SK-N-SH (cell line): Measurements from ENCODE around the gene ANKS6. TPM values are rescaled to one million over a fixed set of nuclear protein-coding genes. Genes with fewer than 3 reads are reported as not detected.

Experiments
- CTCF ChIA-PET: fragments of 300-600, 350-600 bp; formaldehyde crosslinking; extraction: SDS; loops from one replicate; lab custom pipeline; 2021; lab: Yijun Ruan, JAX
- POLR2A ChIA-PET: fragments of 350-600 bp; sonication (Branson Sonifier 250); formaldehyde crosslinking; extraction: SDS; loops from one replicate; lab custom pipeline; 2020; ENCODE audit warnings: antibody characterized with exemption, inconsistent platforms; lab: Yijun Ruan, JAX
- DNase-seq: peaks from one replicate; pipeline ENCODE4 v3.0.0; 2012
- H2AFZ ChIP-seq: fragments of 200-600 bp; sonication (generic); 2 replicates; pipeline ENCODE4 v1.8.1; 2016; ENCODE audit warnings: antibody characterized with exemption, mild to moderate bottlenecking, low read depth
- H3F3A ChIP-seq: fragments of 200-600 bp; sonication (generic); replicated peaks from 2 replicates; pipeline ENCODE3; 2016; ENCODE audit warnings: antibody characterized with exemption, mild to moderate bottlenecking; ENCODE audit not compliant: insufficient read depth
- H3K27ac ChIP-seq, 2 experiments: fragments of 200-500 bp in 1 of 2; fragments of 200-600 bp in 1 of 2; sonication (Bioruptor generic) in 1 of 2; sonication (generic), shearing (Covaris generic) in 1 of 2; 2 replicates each; pipeline versions ENCODE4 v1.5.1 to v1.6.1; 2014 to 2016; ENCODE audit warnings: low read depth in 2 of 2, inconsistent platforms in 1 of 2, low read length in 1 of 2, mild to moderate bottlenecking in 1 of 2, mixed read lengths in 1 of 2
- H3K27me3 ChIP-seq: fragments of 200-600 bp; sonication (generic), shearing (Covaris generic); 2 replicates; pipeline ENCODE4 v1.6.1; 2016; ENCODE audit warnings: mixed run types; ENCODE audit not compliant: insufficient read depth
- H3K36me3 ChIP-seq, 2 experiments: fragments of 200-500 bp in 1 of 2; fragments of 200-600 bp in 1 of 2; sonication (Bioruptor generic) in 1 of 2; sonication (generic) in 1 of 2; replicated peaks in 1 of 2; 2 replicates each; pipeline versions ENCODE3 to v1.5.1; 2014 to 2016; ENCODE audit warnings: low read length in 1 of 2, mild to moderate bottlenecking in 1 of 2; ENCODE audit not compliant: insufficient read depth in 2 of 2, control insufficient read depth in 1 of 2
- H3K4me1 ChIP-seq, 2 experiments: fragments of 200-500 bp in 1 of 2; fragments of 200-600 bp in 1 of 2; sonication (Bioruptor generic) in 1 of 2; sonication (generic), shearing (Covaris generic) in 1 of 2; 2 replicates each; pipeline versions ENCODE4 v1.5.1 to v1.6.1; 2014 to 2016; ENCODE audit warnings: low read depth in 1 of 2, low read length in 1 of 2, mixed run types in 1 of 2; ENCODE audit not compliant: insufficient read depth in 2 of 2, control insufficient read depth in 1 of 2
- H3K4me2 ChIP-seq: fragments of 200-600 bp; sonication (generic), shearing (Covaris generic); 2 replicates; pipeline ENCODE4 v1.6.1; 2017; ENCODE audit warnings: mixed run types
- H3K4me3 ChIP-seq, 2 experiments: fragments of 200-500 bp in 1 of 2; fragments of 200-600 bp in 1 of 2; sonication (Bioruptor generic) in 1 of 2; sonication (generic), shearing (Covaris generic) in 1 of 2; 2 replicates each; pipeline versions ENCODE4 v1.5.1 to v1.8.1; 2014 to 2016; ENCODE audit warnings: low read depth in 2 of 2, inconsistent platforms in 1 of 2, low read length in 1 of 2, mild to moderate bottlenecking in 1 of 2, mixed read lengths in 1 of 2, moderate library complexity in 1 of 2
- H3K79me2 ChIP-seq: fragments of 200-600 bp; sonication (generic); 2 replicates; pipeline ENCODE4 v1.8.1; 2017; ENCODE audit warnings: mild to moderate bottlenecking; ENCODE audit not compliant: insufficient read depth
- H3K9ac ChIP-seq: fragments of 200-600 bp; sonication (generic); 2 replicates; pipeline ENCODE4 v1.6.1; 2017; ENCODE audit warnings: mixed run types
- H3K9me2 ChIP-seq: fragments of 200-600 bp; sonication (generic); 2 replicates; pipeline ENCODE4 v1.6.1; 2017; ENCODE audit warnings: mixed run types
- H3K9me3 ChIP-seq: fragments of 200-600 bp; sonication (generic); 2 replicates; pipeline ENCODE4 v1.6.1; 2017; ENCODE audit warnings: mixed run types, mild to moderate bottlenecking, moderate library complexity
- H4K20me1 ChIP-seq: fragments of 200-600 bp; sonication (generic); 2 replicates; pipeline ENCODE4 v1.6.1; 2017; ENCODE audit warnings: mild to moderate bottlenecking, mixed run types; ENCODE audit not compliant: insufficient read depth
- ELF1 ChIP-seq: IDR thresholded peaks from 2 replicates; pipeline ENCODE4 v1.4.0; 2012
- EP300 ChIP-seq, 2 experiments: IDR thresholded peaks; 2 replicates each; pipeline versions ENCODE4 v1.4.0 to v1.6.1; 2012; ENCODE audit warnings: borderline replicate concordance in 1 of 2, low read depth in 1 of 2, low read length in 1 of 2
- FOSL2 ChIP-seq: IDR thresholded peaks from 2 replicates; pipeline ENCODE4 v1.4.0; 2012; ENCODE audit warnings: low read depth, mild to moderate bottlenecking, moderate library complexity, borderline replicate concordance
- FOXM1 ChIP-seq: IDR thresholded peaks from 2 replicates; pipeline ENCODE4 v1.4.0; 2012; ENCODE audit warnings: low read depth, mild to moderate bottlenecking
- GABPA ChIP-seq: IDR thresholded peaks from 2 replicates; pipeline ENCODE4 v1.4.0; 2012; ENCODE audit warnings: low read depth, mild to moderate bottlenecking
- GATA2 ChIP-seq: sonication (generic); formaldehyde crosslinking; IDR thresholded peaks from 2 replicates; pipeline ENCODE4 v1.5.0; 2020; ENCODE audit warnings: mild to moderate bottlenecking, missing genetic modification reagents
- JUND ChIP-seq: IDR thresholded peaks from 2 replicates; pipeline ENCODE4 v1.4.0; 2012
- POLR2AphosphoS5 ChIP-seq: IDR thresholded peaks from 2 replicates; pipeline ENCODE4 v1.6.1; 2012; ENCODE audit warnings: low read depth, low read length
- RAD21 ChIP-seq: IDR thresholded peaks from 2 replicates; pipeline ENCODE4 v1.6.1; 2012; ENCODE audit warnings: mild to moderate bottlenecking, low read length
- RCOR1 ChIP-seq: fragments of 150-350 bp; IDR thresholded peaks from 2 replicates; pipeline ENCODE4 v1.6.1; 2017; ENCODE audit warnings: antibody characterized with exemption, low read length
- REST ChIP-seq: IDR thresholded peaks from 2 replicates; pipeline ENCODE4 v1.6.1; 2012; ENCODE audit warnings: mild to moderate bottlenecking, low read depth, low read length, moderate library complexity
- RFX5 ChIP-seq: IDR thresholded peaks from 2 replicates; pipeline ENCODE4 v1.6.1; 2012; ENCODE audit warnings: mild to moderate bottlenecking, improper control_type of control experiment, low read length
- SIN3A ChIP-seq: IDR thresholded peaks from 2 replicates; pipeline ENCODE4 v1.6.1; 2012; ENCODE audit warnings: low read depth, mild to moderate bottlenecking, low read length, moderate library complexity, borderline replicate concordance
- TAF1 ChIP-seq: IDR thresholded peaks from 2 replicates; pipeline ENCODE4 v1.6.1; 2012; ENCODE audit warnings: low read depth, mild to moderate bottlenecking, low read length, moderate library complexity, borderline replicate concordance
- TCF12 ChIP-seq: IDR thresholded peaks from 2 replicates; pipeline ENCODE4 v1.4.0; 2012
- USF2 ChIP-seq: fragments of 150-350 bp; IDR thresholded peaks from 2 replicates; pipeline ENCODE4 v1.6.1; 2017; ENCODE audit warnings: antibody characterized with exemption, low read length, low read depth, borderline replicate concordance
- YY1 ChIP-seq: IDR thresholded peaks from 2 replicates; pipeline ENCODE4 v1.4.0; 2012; ENCODE audit warnings: low read depth, mild to moderate bottlenecking
- WGBS: methylation state at CpG from one replicate; pipeline ENCODE4 v1.1.6; 2017; ENCODE audit warnings: low lambda C conversion rate; 5-methylcytosine and 5-hydroxymethylcytosine counted together
- polyA plus RNA-seq, 3 experiments: library from polyadenylated mRNA; depleted of rRNA; stranded (reverse); fragments of >200 nt; gene quantifications; 2 replicates each; pipeline ENCODE4 v1.2.3, GENCODE V29; 2012
- TF ChIP-seq, protein P1 (sequence below): IDR thresholded peaks from 2 replicates; pipeline ENCODE4 v1.4.0; 2012; ENCODE audit warnings: low read depth, borderline replicate concordance
- TF ChIP-seq, protein P2 (sequence below): IDR thresholded peaks from 2 replicates; pipeline ENCODE4 v1.4.0; 2012; ENCODE audit warnings: low read depth
- TF ChIP-seq, protein P3 (sequence below): fragments of 200-600 bp; sonication (generic); IDR thresholded peaks from 2 replicates; pipeline ENCODE4 v1.6.1; 2017; ENCODE audit warnings: antibody characterized with exemption, mild to moderate bottlenecking, moderate library complexity

ANKS6 gene
- polyA plus RNA-seq, 1 of the 3 experiments (the other 2 are of a cell fraction): 29.3 TPM

DNA sequence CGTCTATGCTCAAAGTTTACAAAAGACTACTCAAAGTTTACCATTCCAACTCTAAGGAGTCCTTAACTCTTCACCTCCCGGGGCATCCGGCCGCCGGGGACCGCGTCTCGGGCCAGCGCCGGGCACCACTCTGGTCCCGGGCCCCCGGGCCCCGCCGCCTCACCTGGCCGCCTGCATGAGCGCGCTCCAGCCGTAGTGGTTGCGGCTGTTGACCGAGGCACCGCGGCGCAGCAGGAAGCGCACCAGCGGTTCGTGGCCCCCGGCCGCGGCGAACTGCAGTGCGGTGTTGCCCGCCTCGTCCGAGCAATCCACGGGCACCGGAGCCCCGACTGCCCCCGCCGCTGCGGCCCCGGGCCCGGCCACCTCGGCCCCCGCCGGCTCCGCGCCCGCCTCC, 388 bp downstream of the ANKS6 start:
- H3K9me2 ChIP-seq: no peaks in the 10 kb centered on the region
- WGBS: 3% methylated on average over 18 of the region's 48 CpGs
- peak overlapping the region; percentile 56; the same call in 1 of the 2 replicates for H3K9ac ChIP-seq
- TF ChIP-seq POLR2AphosphoS5 (no peak), YY1 (no peak), JUND (no peak), RAD21 (no peak), FOXM1 (no peak), ELF1 (no peak), GABPA (no peak), RCOR1 (no peak), TCF12 (no peak), SIN3A (no peak)
- TF ChIP-seq, protein P1, sequence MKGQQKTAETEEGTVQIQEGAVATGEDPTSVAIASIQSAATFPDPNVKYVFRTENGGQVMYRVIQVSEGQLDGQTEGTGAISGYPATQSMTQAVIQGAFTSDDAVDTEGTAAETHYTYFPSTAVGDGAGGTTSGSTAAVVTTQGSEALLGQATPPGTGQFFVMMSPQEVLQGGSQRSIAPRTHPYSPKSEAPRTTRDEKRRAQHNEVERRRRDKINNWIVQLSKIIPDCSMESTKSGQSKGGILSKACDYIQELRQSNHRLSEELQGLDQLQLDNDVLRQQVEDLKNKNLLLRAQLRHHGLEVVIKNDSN: no peak
- TF ChIP-seq, all 33 proteins: peak for 0
- H3K4me1 ChIP-seq: peaks cover 3 to 10% of the 10 kb centered on the region in 2 experiments; a peak in 1 of 4 replicates
- CTCF ChIA-PET: interaction anchor here (0.6 to 2.9 kb wide), 4 partner anchors 9 to 480 kb away, joined by 3 to 17 read pairs (median 4); no protein-coding TSS in a partner anchor
- peak overlapping the region; percentile 69; the same call in 1 of the 2 replicates for H2AFZ ChIP-seq
- H3K27ac ChIP-seq: no peak overlapping the region; a peak in 1 of 4 replicates
- peaks cover 12% of the 10 kb centered on the region; the same call in 1 of the 2 replicates for H3K79me2 ChIP-seq
- H3F3A ChIP-seq: peaks cover 2% of the 10 kb centered on the region
- POLR2A ChIA-PET: no interaction called here
- H4K20me1 ChIP-seq: no peaks in the 10 kb centered on the region
- H3K4me3 ChIP-seq: peak overlapping the region; percentile 69
- no peak for DNase-seq
- H3K36me3 ChIP-seq: no peaks in the 10 kb centered on the region
- peak overlapping the region; percentile 82 for H3K4me2 ChIP-seq
- no peaks in the 10 kb centered on the region for H3K9me3 ChIP-seq
- no peaks in the 10 kb centered on the region for H3K27me3 ChIP-seq

GRCh38 chr9:98795295-98795955, 930 bp downstream of the ANKS6 start:
- CTCF ChIA-PET: interaction anchor here (2.9 kb wide), 1 partner anchor 480 kb away, joined by 17 read pairs; no protein-coding TSS in a partner anchor
- TF ChIP-seq FOXM1 (no peak), EP300 (IDR thresholded peaks at IDR 0.05; ENCODE audit: borderline replicate concordance in 1 of 2, low read depth in 1 of 2, low read length in 1 of 2) (no peak), FOSL2 (no peak), TCF12 (no peak), USF2 (no peak), GATA2 (no peak), YY1 (no peak), RCOR1 (no peak), SIN3A (no peak), REST (no peak), RFX5 (no peak), TAF1 (no peak)
- TF ChIP-seq, protein P2, sequence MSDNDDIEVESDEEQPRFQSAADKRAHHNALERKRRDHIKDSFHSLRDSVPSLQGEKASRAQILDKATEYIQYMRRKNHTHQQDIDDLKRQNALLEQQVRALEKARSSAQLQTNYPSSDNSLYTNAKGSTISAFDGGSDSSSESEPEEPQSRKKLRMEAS: no peak
- TF ChIP-seq, protein P3, sequence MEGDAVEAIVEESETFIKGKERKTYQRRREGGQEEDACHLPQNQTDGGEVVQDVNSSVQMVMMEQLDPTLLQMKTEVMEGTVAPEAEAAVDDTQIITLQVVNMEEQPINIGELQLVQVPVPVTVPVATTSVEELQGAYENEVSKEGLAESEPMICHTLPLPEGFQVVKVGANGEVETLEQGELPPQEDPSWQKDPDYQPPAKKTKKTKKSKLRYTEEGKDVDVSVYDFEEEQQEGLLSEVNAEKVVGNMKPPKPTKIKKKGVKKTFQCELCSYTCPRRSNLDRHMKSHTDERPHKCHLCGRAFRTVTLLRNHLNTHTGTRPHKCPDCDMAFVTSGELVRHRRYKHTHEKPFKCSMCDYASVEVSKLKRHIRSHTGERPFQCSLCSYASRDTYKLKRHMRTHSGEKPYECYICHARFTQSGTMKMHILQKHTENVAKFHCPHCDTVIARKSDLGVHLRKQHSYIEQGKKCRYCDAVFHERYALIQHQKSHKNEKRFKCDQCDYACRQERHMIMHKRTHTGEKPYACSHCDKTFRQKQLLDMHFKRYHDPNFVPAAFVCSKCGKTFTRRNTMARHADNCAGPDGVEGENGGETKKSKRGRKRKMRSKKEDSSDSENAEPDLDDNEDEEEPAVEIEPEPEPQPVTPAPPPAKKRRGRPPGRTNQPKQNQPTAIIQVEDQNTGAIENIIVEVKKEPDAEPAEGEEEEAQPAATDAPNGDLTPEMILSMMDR: no peak

More at GRCh38 chr9:98795295-98795955, 930 bp downstream of the ANKS6 start:
- peak overlapping the region; percentile 56; the same call in 1 of the 2 replicates for H3K9ac ChIP-seq
- 74% methylated on average over 12 of the region's 12 CpGs for WGBS
- H3F3A ChIP-seq: peaks cover 4% of the 10 kb centered on the region
- peak overlapping the region; percentile 69 for H3K4me3 ChIP-seq
- no peak for DNase-seq
- POLR2A ChIA-PET: no interaction called here
- no peaks in the 10 kb centered on the region for H3K27me3 ChIP-seq
- no peaks in the 10 kb centered on the region for H3K36me3 ChIP-seq
- no peak overlapping the region for H3K27ac ChIP-seq
- peak overlapping the region; percentile 69; the same call in 1 of the 2 replicates for H2AFZ ChIP-seq
- H3K9me2 ChIP-seq: no peaks in the 10 kb centered on the region
- no peaks in the 10 kb centered on the region for H3K9me3 ChIP-seq
- peak overlapping the region; percentile 82 for H3K4me2 ChIP-seq
- peaks cover 3 to 15% of the 10 kb centered on the region in 2 experiments; a peak in 1 of 4 replicates for H3K4me1 ChIP-seq
- H3K79me2 ChIP-seq: peaks cover 12% of the 10 kb centered on the region; the same call in 1 of the 2 replicates
- H4K20me1 ChIP-seq: peaks cover 5% of the 10 kb centered on the region
